ENCODE results near the gene SLC26A4. TPM values are rescaled to one million over a fixed set of nuclear protein-coding genes. Genes with fewer than 3 reads are reported as not detected.

SLC26A4 gene
- polyA plus RNA-seq, 3 donors: 1.6 to 5.7 (median 2.1) TPM

- DNase-seq (ENCODE audit: extremely low read depth in 1 of 11, low read depth in 9 of 11, low spot score in 4 of 11): no peak
Measured at GRCh38 chr7:107723255-107723654, 62.6 kb downstream of the SLC26A4 start.

- peak in 7 of 11 donors; percentile 15 to 56 (median 41) for DNase-seq (ENCODE audit: extremely low read depth in 1 of 11, low read depth in 9 of 11, low spot score in 4 of 11)
Measured at GRCh38 chr7:107725138-107725740, 64.6 kb downstream of the SLC26A4 start.

- DNase-seq (ENCODE audit: extremely low read depth in 1 of 11, low read depth in 9 of 11, low spot score in 4 of 11): no peak
Measured at GRCh38 chr7:107726356-107727130, 65.9 kb downstream of the SLC26A4 start.

- DNase-seq (ENCODE audit: extremely low read depth in 1 of 11, low read depth in 9 of 11, low spot score in 4 of 11): no peak
Measured at GRCh38 chr7:107728276-107728675, 67.6 kb downstream of the SLC26A4 start.

GRCh38 chr7:107742678-107743566 is 82.3 kb downstream of the SLC26A4 start:
- peak in 3 of 11 donors; percentile 2 to 36 (median 30) for DNase-seq (ENCODE audit: extremely low read depth in 1 of 11, low read depth in 9 of 11, low spot score in 4 of 11)

GRCh38 chr7:107743567-107744344 is 83.1 kb downstream of the SLC26A4 start, which contains the start of gene CBLL1:
TSS of gene CBLL1 (plus strand) at chr7:107744142. CDS start at chr7:107744164, 22 bp downstream.
- peak; percentile 87 to 95 (median 94) for DNase-seq (ENCODE audit: extremely low read depth in 1 of 11, low read depth in 9 of 11, low spot score in 4 of 11)

- peak in 3 of 11 donors; percentile 1 to 21 (median 4) for DNase-seq (ENCODE audit: extremely low read depth in 1 of 11, low read depth in 9 of 11, low spot score in 4 of 11)
Measured at GRCh38 chr7:107744345-107744750, 83.7 kb downstream of the SLC26A4 start.

GRCh38 chr7:107746006-107746405 is 85.4 kb downstream of the SLC26A4 start:
- DNase-seq (ENCODE audit: extremely low read depth in 1 of 11, low read depth in 9 of 11, low spot score in 4 of 11): no peak

- no peak for DNase-seq (ENCODE audit: extremely low read depth in 1 of 11, low read depth in 9 of 11, low spot score in 4 of 11)
Measured at GRCh38 chr7:107751113-107751512, 90.5 kb downstream of the SLC26A4 start.

- no peak for DNase-seq (ENCODE audit: extremely low read depth in 1 of 11, low read depth in 9 of 11, low spot score in 4 of 11)
Measured at GRCh38 chr7:107754642-107755041, 94.0 kb downstream of the SLC26A4 start.

- DNase-seq (ENCODE audit: extremely low read depth in 1 of 11, low read depth in 9 of 11, low spot score in 4 of 11): no peak
Measured at GRCh38 chr7:107758667-107759066, 98.0 kb downstream of the SLC26A4 start.

GRCh38 chr7:107767391-107767790 is 106.8 kb downstream of the SLC26A4 start:
- DNase-seq (ENCODE audit: extremely low read depth in 1 of 11, low read depth in 9 of 11, low spot score in 4 of 11): no peak

Other genes with a start within 250 kb of the SLC26A4 start
- gene GPR22, start 190.8 kb upstream of the SLC26A4 start, polyA plus RNA-seq (ENCODE audit: insufficient read length in 3 of 3): under 1 TPM; 0.22 to 0.36 (median 0.31) TPM
- 10 to 100 TPM; 31.0 to 36.7 (median 35.6) TPM for gene COG5, start 96.9 kb upstream of the SLC26A4 start, polyA plus RNA-seq (ENCODE audit: insufficient read length in 3 of 3)
- gene DUS4L, start 96.9 kb upstream of the SLC26A4 start, polyA plus RNA-seq (ENCODE audit: insufficient read length in 3 of 3): 10 to 100 TPM; 14.5 to 22.4 (median 17.2) TPM
- 10 to 100 TPM; 47.9 to 55.6 (median 51.3) TPM for gene BCAP29, start 80.6 kb upstream of the SLC26A4 start, polyA plus RNA-seq (ENCODE audit: insufficient read length in 3 of 3)
- 10 to 100 TPM; 27.8 to 34.6 (median 30.5) TPM for gene CBLL1, start 83.3 kb downstream of the SLC26A4 start, polyA plus RNA-seq (ENCODE audit: insufficient read length in 3 of 3)
- under 1 TPM; 0.22 to 0.62 (median 0.39) TPM for gene SLC26A3, start 142.4 kb downstream of the SLC26A4 start, polyA plus RNA-seq (ENCODE audit: insufficient read length in 3 of 3)
- 100 to 1,000 TPM; 106 to 125 (median 118) TPM for gene DLD, start 230.4 kb downstream of the SLC26A4 start, polyA plus RNA-seq (ENCODE audit: insufficient read length in 3 of 3)

Data from renal cortex interstitium (tissue), 11 donors.